Upper lobe of left lung (tissue), 6 donors: ENCODE data around the gene RNPEPL1. TPM values are rescaled to one million over a fixed set of nuclear protein-coding genes. Genes with fewer than 3 reads are reported as not detected.

Experiments
- ATAC-seq, 2 donors: fragments of 200-7000 bp; cut with Tn5 transposase; one replicate each; pipeline ENCODE4 v1.9.1; 2022; ENCODE audit warnings: mild to moderate bottlenecking in 2 of 2, moderate library complexity in 2 of 2; ENCODE audit not compliant: low FRiP score in 2 of 2
- DNase-seq, 2 donors: peaks; one replicate each; pipeline ENCODE4 v3.0.0-alpha.2; 2019 to 2020
- H3K27ac ChIP-seq, 4 donors: fragments of 200-600 bp; sonication (generic); one replicate each; pipeline ENCODE4 v1.5.1; 2016 to 2019
- H3K27me3 ChIP-seq, 4 donors: fragments of 200-600 bp; sonication (generic); one replicate each; pipeline ENCODE4 v1.5.1; 2017 to 2019
- H3K36me3 ChIP-seq, 4 donors: fragments of 200-600 bp; sonication (generic); one replicate each; pipeline ENCODE4 v1.5.1; 2016 to 2019
- H3K4me1 ChIP-seq, 4 donors: fragments of 200-600 bp; sonication (generic); one replicate each; pipeline ENCODE4 v1.5.1; 2018 to 2019
- H3K4me3 ChIP-seq, 4 donors: fragments of 200-600 bp; sonication (generic); one replicate each; pipeline ENCODE4 v1.5.1; 2017 to 2019; ENCODE audit warnings: mild to moderate bottlenecking in 2 of 4, moderate library complexity in 1 of 4
- H3K9me3 ChIP-seq, 4 donors: fragments of 200-600 bp; sonication (generic); one replicate each; pipeline ENCODE4 v1.5.1; 2018 to 2019
- EP300 ChIP-seq, 4 donors: sonication (generic); formaldehyde crosslinking; IDR thresholded peaks; one replicate each; pipeline ENCODE4 v1.5.1; 2017; ENCODE audit warnings: antibody characterized with exemption in 4 of 4, control low read depth in 2 of 4
- POLR2A ChIP-seq, 4 donors: fragments of 450-650 bp; IDR thresholded peaks; one replicate each; pipeline ENCODE4 v1.5.1; 2016 to 2017; ENCODE audit warnings: antibody characterized with exemption in 4 of 4, mild to moderate bottlenecking in 2 of 4
- POLR2AphosphoS5 ChIP-seq, 2 donors: sonication (generic); formaldehyde crosslinking; IDR thresholded peaks; one replicate each; pipeline ENCODE4 v1.5.1; 2017; ENCODE audit warnings: antibody characterized with exemption in 2 of 2
- WGBS, 2 donors: methylation state at CpG; one replicate each; pipeline ENCODE4 v1.1.5; 2017 to 2018; 5-methylcytosine and 5-hydroxymethylcytosine counted together
- total RNA-seq, 6 donors: library from RNA; depleted of rRNA in 4 of 6; stranded (reverse); fragments of >200 nt in 4 of 6; gene quantifications; one replicate each; pipeline versions ENCODE4 v1.1.0 to v1.2.1, GENCODE V29; 2016 to 2021
- TF ChIP-seq, protein P1 (sequence below), 6 experiments: fragments of 450-650 bp in 4 of 6; fragments of 200-600 bp in 2 of 6; sonication (generic) in 2 of 6; IDR thresholded peaks; one replicate each; pipeline ENCODE4 v1.5.1; 2016 to 2019; ENCODE audit warnings: antibody characterized with exemption in 6 of 6
- donor health status: DM: no; HTN: no; CAD: no; lungs with moderate emphysema.
- donor health status: DM: no; HTN: yes; CAD: no; lungs with severe emphysema.

Gene RNPEPL1
- total RNA-seq, 6 donors from 2014 or later, result 71.0 to 264 (median 123) TPM

DNA sequence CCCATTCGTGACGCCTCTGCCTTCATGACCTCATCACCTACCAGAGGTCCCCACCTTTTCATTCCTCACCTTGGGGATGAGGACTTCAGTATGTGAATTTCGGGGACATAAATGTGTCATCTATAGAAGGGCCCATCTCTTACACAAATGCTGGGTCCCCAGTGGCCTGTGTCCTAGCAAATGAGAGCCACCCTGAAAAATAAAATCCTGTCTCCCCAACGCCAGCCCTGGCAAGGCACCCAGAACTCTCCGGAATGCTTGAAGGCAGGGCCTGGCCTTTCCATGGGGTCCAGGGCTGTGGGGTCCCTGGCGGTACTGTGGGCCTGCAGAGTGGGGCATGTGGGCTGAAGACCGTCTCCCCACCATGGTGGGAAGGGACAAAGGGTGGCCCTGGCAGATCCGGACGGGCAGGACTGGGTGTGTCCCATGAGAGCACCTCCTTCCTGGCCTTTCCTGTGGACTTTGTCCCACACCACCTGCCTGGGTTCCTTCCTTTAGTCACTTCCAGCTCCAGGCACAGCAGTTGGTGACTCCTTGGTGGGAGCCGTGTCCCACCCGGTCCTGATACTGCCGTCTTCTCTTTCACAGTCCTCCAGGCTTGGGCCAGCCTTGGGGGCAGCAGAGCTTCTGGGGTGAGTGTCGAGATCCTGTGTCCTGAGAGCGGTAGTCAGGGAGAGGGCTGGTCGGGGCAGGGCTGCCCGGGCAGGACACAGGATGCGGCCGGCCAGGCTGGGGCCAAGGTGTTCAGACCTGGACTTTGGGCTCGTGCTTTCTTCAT, 36.8 kb downstream of the RNPEPL1 start:
- Histone ChIP-seq H3K27me3 (no peaks in the 10 kb centered on the region), H3K4me1 (peaks cover 0 to 15% (median 6%) of the 10 kb centered on the region in 4 donors), H3K4me3 (no peak overlapping the region), H3K36me3 (peaks cover 0 to 6% (median 3%) of the 10 kb centered on the region in 4 donors), H3K9me3 (no peaks in the 10 kb centered on the region), H3K27ac (no peak overlapping the region)
- TF ChIP-seq EP300 (IDR thresholded peaks at IDR 0.05), result no peak
- no peak for TF ChIP-seq POLR2AphosphoS5 (IDR thresholded peaks at IDR 0.05)
- TF ChIP-seq, protein P1, sequence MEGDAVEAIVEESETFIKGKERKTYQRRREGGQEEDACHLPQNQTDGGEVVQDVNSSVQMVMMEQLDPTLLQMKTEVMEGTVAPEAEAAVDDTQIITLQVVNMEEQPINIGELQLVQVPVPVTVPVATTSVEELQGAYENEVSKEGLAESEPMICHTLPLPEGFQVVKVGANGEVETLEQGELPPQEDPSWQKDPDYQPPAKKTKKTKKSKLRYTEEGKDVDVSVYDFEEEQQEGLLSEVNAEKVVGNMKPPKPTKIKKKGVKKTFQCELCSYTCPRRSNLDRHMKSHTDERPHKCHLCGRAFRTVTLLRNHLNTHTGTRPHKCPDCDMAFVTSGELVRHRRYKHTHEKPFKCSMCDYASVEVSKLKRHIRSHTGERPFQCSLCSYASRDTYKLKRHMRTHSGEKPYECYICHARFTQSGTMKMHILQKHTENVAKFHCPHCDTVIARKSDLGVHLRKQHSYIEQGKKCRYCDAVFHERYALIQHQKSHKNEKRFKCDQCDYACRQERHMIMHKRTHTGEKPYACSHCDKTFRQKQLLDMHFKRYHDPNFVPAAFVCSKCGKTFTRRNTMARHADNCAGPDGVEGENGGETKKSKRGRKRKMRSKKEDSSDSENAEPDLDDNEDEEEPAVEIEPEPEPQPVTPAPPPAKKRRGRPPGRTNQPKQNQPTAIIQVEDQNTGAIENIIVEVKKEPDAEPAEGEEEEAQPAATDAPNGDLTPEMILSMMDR (IDR thresholded peaks at IDR 0.05), result no peak
- no peak for TF ChIP-seq POLR2A (IDR thresholded peaks at IDR 0.05)
- peak in 1 of 2 donors; percentile 2 for ATAC-seq
- peak in 1 of 2 donors; percentile 74 for DNase-seq
- WGBS, 2 donors, result 88 to 90% methylated on average over 12 to 19 of the region's 19 CpGs

DNA sequence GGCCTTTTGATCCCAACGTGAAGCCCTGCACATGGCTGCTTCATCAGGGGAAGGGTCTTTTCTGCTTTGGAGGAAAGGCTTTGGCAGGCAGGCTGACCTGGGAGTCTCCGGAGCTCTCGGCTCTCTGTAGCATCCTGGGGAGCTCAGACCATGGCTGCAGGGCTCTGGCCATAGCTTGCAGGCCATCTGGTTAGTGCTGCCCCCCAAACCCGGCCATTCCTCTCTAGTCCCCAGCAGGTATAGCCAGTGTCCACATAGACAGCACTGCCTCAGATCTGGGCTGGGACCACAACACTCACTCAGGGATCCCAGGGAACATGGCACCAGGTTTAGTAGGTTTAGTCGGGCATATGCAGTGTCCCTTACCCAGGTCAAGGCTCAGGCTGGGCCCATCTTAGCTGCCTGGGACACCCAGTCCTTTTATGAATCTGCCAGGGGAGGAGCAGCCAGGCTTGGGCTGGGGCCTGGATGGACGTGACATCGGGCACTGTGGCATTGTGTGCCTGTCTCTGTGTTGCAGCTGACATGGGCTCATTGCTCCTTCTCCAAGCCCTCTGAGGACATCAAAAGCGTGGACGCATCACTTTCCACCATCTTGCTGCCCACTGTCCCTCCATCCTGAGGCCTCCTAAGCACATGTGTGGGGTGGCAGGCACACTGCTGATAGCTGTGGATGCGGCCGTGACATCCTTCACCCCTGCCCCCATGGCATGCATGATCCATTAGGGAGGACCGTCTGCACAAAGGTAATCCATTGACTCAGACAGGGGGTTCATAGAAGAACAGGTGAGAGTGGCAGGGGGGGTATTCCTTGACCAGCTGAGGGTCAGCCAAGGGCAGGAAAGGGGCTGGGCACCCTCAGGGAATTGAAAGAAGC, 37.8 kb downstream of the RNPEPL1 start:
- H3K27ac ChIP-seq, result no peak overlapping the region
- WGBS, 2 donors, result 84 to 92% methylated on average over 10 to 12 of the region's 12 CpGs
- DNase-seq, result no peak
- peaks cover 0 to 15% (median 6%) of the 10 kb centered on the region in 4 donors for H3K4me1 ChIP-seq
- TF ChIP-seq, protein P1 (IDR thresholded peaks at IDR 0.05), result no peak
- TF ChIP-seq POLR2A (IDR thresholded peaks at IDR 0.05) (no peak), EP300 (IDR thresholded peaks at IDR 0.05) (no peak), POLR2AphosphoS5 (IDR thresholded peaks at IDR 0.05) (no peak)
- no peaks in the 10 kb centered on the region for H3K9me3 ChIP-seq
- no peak for ATAC-seq
- no peaks in the 10 kb centered on the region for H3K27me3 ChIP-seq
- H3K36me3 ChIP-seq, result peaks cover 0 to under 1% (median 0%) of the 10 kb centered on the region in 4 donors
- H3K4me3 ChIP-seq, result no peak overlapping the region

DNA sequence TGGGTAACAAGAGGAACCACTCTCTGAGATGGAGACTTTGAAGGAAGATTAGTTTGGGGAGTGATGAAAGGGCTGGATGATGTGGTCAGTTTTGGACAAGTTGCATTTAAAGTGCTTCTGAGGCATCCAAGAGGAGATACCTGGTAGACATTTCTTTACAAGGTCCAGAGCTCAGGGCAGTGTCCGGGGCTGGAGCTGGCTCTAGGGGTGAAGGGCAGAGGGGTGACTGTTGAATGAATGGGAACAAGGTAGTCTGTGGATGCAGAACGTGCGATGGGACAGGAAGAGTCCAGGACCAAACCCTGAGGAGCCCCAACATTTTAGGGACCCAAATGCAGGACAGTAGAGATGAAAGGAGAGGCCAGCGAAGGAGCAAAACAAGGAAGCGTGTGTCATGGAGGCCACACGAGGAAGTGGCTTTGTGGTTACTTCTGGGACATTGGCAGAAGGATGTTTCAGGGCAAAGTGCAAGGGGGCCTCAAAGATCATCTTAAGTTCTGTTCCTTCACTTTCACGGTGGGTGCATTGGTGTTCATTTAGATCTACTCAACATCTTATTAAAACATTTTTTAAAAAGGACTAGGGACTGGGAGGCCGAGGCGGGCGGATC, 43.4 kb downstream of the RNPEPL1 start:
- no peaks in the 10 kb centered on the region for H3K27me3 ChIP-seq
- H3K9me3 ChIP-seq, result no peaks in the 10 kb centered on the region
- H3K4me3 ChIP-seq, result no peak overlapping the region
- ATAC-seq (peak; percentile 41 to 51), DNase-seq (peak in 1 of 2 donors; percentile 58)
- TF ChIP-seq POLR2A (IDR thresholded peaks at IDR 0.05), result no peak
- no peak for TF ChIP-seq POLR2AphosphoS5 (IDR thresholded peaks at IDR 0.05)
- WGBS, 2 donors, result 68 to 83% methylated on average over 10 of the region's 10 CpGs
- no peaks in the 10 kb centered on the region for H3K36me3 ChIP-seq
- no peak overlapping the region for H3K27ac ChIP-seq
- H3K4me1 ChIP-seq, result peaks cover 0 to 8% (median 1%) of the 10 kb centered on the region in 4 donors

DNA sequence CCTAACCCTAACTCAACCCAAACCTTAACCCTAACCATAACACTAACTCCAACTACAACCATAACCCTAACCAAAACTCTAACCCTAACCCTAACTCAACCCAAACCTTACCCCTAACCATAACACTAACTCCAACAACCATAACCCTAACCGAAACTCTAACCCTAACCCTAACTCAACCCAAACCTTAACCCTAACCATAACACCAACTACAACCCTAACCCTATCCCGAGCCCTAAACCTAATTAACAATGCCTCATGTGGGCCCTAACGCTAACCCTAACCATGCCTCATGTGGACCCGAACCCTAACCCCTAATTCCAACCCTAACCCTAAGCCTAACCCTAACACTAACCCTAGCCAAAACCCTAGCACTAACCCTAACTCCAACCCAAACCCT, 45.5 kb downstream of the RNPEPL1 start:
- H3K4me3 ChIP-seq, result no peak overlapping the region
- no peak for DNase-seq
- 96 to 99% methylated on average over 4 of the region's 4 CpGs for WGBS, 2 donors

More for the DNA sequence above, 45.5 kb downstream of the RNPEPL1 start:
- Histone ChIP-seq H3K27me3 (no peaks in the 10 kb centered on the region), H3K36me3 (no peaks in the 10 kb centered on the region), H3K9me3 (no peaks in the 10 kb centered on the region), H3K27ac (no peak overlapping the region), H3K4me1 (peaks cover 0 to 8% (median 1%) of the 10 kb centered on the region in 4 donors)
- no peak for ATAC-seq
- TF ChIP-seq, protein P1 (IDR thresholded peaks at IDR 0.05), result no peak
- TF ChIP-seq POLR2AphosphoS5 (IDR thresholded peaks at IDR 0.05) (no peak), POLR2A (IDR thresholded peaks at IDR 0.05) (no peak), EP300 (IDR thresholded peaks at IDR 0.05) (no peak)
